ENCODE data around the gene GPHA2. TPM values are rescaled to one million over a fixed set of nuclear protein-coding genes. Genes with fewer than 3 reads are reported as not detected.

GPHA2 gene
- total and polyA plus RNA-seq, 2 of the 13 experiments (the other 11 are each of a cell fraction or from before 2014, with no cell fraction given) = 13.0 to 19.1 TPM

GRCh38 chr11:64891215-64891848, 44.4 kb downstream of the GPHA2 start (continued):
- TF ChIP-seq KIAA2018 (CRISPR knock-in tag; IDR thresholded peaks at IDR 0.05; ENCODE audit: borderline replicate concordance) = no peak
- no peak for TF ChIP-seq KDM2A (CRISPR knock-in tag; IDR thresholded peaks at IDR 0.05; ENCODE audit: borderline replicate concordance, low read depth)
- no peak for TF ChIP-seq ZNF839 (CRISPR knock-in tag; IDR thresholded peaks at IDR 0.05; ENCODE audit: borderline replicate concordance)
- TF ChIP-seq ZNF143 (CRISPR knock-in tag; IDR thresholded peaks at IDR 0.05) = no peak
- TF ChIP-seq SCMH1 (CRISPR knock-in tag; IDR thresholded peaks at IDR 0.05; ENCODE audit: borderline replicate concordance) = no peak
- no peak for TF ChIP-seq ZNF703 (CRISPR knock-in tag; IDR thresholded peaks at IDR 0.05; ENCODE audit: borderline replicate concordance)
- TF ChIP-seq ATM (IDR thresholded peaks at IDR 0.05; ENCODE audit: borderline replicate concordance) = no peak
- TF ChIP-seq POLR2AphosphoS2 (IDR thresholded peaks at IDR 0.05; ENCODE audit: low read depth, low read length) = no peak
- no peak for TF ChIP-seq ZNF513 (CRISPR knock-in tag; conservative IDR thresholded peaks at IDR 0.05)
- TF ChIP-seq ZBTB46 (CRISPR knock-in tag; IDR thresholded peaks at IDR 0.05; ENCODE audit: borderline replicate concordance) = no peak
- TF ChIP-seq ZFX (CRISPR knock-in tag; IDR thresholded peaks at IDR 0.05; ENCODE audit: low read depth) = peak; percentile 38; the same call in 1 of the 2 replicates
- no peak for TF ChIP-seq ZNF7 (CRISPR knock-in tag; IDR thresholded peaks at IDR 0.05)
- TF ChIP-seq ZNF556 (CRISPR knock-in tag; IDR thresholded peaks at IDR 0.05; ENCODE audit: borderline replicate concordance) = no peak; the same call in 1 of the 2 replicates
- no peak for TF ChIP-seq E2F1 (CRISPR knock-in tag; IDR thresholded peaks at IDR 0.05)
- no peak for TF ChIP-seq JUND (CRISPR knock-in tag; IDR thresholded peaks at IDR 0.05)
- TF ChIP-seq MXD4 (CRISPR knock-in tag; IDR thresholded peaks at IDR 0.05) = no peak; the same call in 1 of the 2 replicates

Data from HepG2 (cell line).